ENCODE data around the gene SIGLEC1.

GRCh38 chr20:3698591-3699001 lies 13.8 kb downstream of the SIGLEC1 start:
- no peak for TF ChIP-seq CTCF (IDR thresholded peaks at IDR 0.05; ENCODE audit: low read depth, low read length, poor library complexity, severe bottlenecking)
- TF ChIP-seq EZH2phosphoT487 (IDR thresholded peaks at IDR 0.05; ENCODE audit: borderline replicate concordance, low read length) = no peak
